ENCODE measurements around the gene HPCAL1.

GRCh38 chr2:10360460-10360849 is 57.8 kb downstream of the HPCAL1 start:
- TF ChIP-seq CTCF (IDR thresholded peaks at IDR 0.05 in 2 of 3, conservative IDR thresholded peaks at IDR 0.05 in 1 of 3; ENCODE audit: control insufficient read depth in 2 of 3, extremely low read depth in 1 of 3, insufficient read depth in 1 of 3, low read depth in 3 of 3, low read length in 3 of 3) = no peak
- no peak for TF ChIP-seq SP1 (IDR thresholded peaks at IDR 0.05; ENCODE audit: low read depth, low read length)
- no peak for TF ChIP-seq ZBED1 (IDR thresholded peaks at IDR 0.05; ENCODE audit: borderline replicate concordance)
- TF ChIP-seq, protein P1, sequence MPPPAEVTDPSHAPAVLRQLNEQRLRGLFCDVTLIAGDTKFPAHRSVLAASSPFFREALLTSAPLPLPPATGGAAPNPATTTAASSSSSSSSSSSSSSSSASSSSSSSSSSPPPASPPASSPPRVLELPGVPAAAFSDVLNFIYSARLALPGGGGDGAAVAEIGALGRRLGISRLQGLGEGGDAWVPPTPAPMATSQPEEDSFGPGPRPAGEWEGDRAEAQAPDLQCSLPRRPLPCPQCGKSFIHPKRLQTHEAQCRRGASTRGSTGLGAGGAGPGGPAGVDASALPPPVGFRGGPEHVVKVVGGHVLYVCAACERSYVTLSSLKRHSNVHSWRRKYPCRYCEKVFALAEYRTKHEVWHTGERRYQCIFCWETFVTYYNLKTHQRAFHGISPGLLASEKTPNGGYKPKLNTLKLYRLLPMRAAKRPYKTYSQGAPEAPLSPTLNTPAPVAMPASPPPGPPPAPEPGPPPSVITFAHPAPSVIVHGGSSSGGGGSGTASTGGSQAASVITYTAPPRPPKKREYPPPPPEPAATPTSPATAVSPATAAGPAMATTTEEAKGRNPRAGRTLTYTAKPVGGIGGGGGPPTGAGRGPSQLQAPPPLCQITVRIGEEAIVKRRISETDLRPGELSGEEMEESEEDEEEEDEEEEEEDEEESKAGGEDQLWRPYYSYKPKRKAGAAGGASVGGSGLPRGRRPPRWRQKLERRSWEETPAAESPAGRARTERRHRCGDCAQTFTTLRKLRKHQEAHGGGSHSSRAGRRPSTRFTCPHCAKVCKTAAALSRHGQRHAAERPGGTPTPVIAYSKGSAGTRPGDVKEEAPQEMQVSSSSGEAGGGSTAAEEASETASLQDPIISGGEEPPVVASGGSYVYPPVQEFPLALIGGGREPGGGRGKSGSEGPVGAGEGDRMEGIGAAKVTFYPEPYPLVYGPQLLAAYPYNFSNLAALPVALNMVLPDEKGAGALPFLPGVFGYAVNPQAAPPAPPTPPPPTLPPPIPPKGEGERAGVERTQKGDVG (CRISPR knock-in tag; IDR thresholded peaks at IDR 0.05) = no peak
- no peak for TF ChIP-seq SMC3 (IDR thresholded peaks at IDR 0.05; ENCODE audit: borderline replicate concordance, low read length)
- no peak for TF ChIP-seq POLR2A (IDR thresholded peaks at IDR 0.05; ENCODE audit: low read depth, low read length)
- TF ChIP-seq ZNF274 (IDR thresholded peaks at IDR 0.05; ENCODE audit: insufficient read depth, insufficient read length) = no peak
- TF ChIP-seq, protein P2, sequence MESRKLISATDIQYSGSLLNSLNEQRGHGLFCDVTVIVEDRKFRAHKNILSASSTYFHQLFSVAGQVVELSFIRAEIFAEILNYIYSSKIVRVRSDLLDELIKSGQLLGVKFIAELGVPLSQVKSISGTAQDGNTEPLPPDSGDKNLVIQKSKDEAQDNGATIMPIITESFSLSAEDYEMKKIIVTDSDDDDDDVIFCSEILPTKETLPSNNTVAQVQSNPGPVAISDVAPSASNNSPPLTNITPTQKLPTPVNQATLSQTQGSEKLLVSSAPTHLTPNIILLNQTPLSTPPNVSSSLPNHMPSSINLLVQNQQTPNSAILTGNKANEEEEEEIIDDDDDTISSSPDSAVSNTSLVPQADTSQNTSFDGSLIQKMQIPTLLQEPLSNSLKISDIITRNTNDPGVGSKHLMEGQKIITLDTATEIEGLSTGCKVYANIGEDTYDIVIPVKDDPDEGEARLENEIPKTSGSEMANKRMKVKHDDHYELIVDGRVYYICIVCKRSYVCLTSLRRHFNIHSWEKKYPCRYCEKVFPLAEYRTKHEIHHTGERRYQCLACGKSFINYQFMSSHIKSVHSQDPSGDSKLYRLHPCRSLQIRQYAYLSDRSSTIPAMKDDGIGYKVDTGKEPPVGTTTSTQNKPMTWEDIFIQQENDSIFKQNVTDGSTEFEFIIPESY (IDR thresholded peaks at IDR 0.05) = no peak
- no peak for TF ChIP-seq SREBF2 (IDR thresholded peaks at IDR 0.05; ENCODE audit: low read length)
- TF ChIP-seq, protein P3, sequence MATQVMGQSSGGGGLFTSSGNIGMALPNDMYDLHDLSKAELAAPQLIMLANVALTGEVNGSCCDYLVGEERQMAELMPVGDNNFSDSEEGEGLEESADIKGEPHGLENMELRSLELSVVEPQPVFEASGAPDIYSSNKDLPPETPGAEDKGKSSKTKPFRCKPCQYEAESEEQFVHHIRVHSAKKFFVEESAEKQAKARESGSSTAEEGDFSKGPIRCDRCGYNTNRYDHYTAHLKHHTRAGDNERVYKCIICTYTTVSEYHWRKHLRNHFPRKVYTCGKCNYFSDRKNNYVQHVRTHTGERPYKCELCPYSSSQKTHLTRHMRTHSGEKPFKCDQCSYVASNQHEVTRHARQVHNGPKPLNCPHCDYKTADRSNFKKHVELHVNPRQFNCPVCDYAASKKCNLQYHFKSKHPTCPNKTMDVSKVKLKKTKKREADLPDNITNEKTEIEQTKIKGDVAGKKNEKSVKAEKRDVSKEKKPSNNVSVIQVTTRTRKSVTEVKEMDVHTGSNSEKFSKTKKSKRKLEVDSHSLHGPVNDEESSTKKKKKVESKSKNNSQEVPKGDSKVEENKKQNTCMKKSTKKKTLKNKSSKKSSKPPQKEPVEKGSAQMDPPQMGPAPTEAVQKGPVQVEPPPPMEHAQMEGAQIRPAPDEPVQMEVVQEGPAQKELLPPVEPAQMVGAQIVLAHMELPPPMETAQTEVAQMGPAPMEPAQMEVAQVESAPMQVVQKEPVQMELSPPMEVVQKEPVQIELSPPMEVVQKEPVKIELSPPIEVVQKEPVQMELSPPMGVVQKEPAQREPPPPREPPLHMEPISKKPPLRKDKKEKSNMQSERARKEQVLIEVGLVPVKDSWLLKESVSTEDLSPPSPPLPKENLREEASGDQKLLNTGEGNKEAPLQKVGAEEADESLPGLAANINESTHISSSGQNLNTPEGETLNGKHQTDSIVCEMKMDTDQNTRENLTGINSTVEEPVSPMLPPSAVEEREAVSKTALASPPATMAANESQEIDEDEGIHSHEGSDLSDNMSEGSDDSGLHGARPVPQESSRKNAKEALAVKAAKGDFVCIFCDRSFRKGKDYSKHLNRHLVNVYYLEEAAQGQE (IDR thresholded peaks at IDR 0.05; ENCODE audit: low read depth, low read length) = no peak
- no peak for TF ChIP-seq ZNF384 (IDR thresholded peaks at IDR 0.05; ENCODE audit: borderline replicate concordance, low read depth, low read length)
- no peak for TF ChIP-seq EP300 (IDR thresholded peaks at IDR 0.05; ENCODE audit: borderline replicate concordance in 1 of 2, control insufficient read depth in 1 of 2, low read depth in 2 of 2, low read length in 2 of 2)
